Stimulated activated CD8-positive, alpha-beta memory T cell treated with anti-CD3 and anti-CD28 coated beads, Interleukin-15, amount 100 ng/mL, for 4 hours (primary cell): Measurements from ENCODE around the gene CHRNB1.

Experiments used
- DNase-seq, 2 donors: peaks; one replicate each; pipeline ENCODE4 v3.0.0-alpha.2; 2020; ENCODE audit warnings: low read depth in 2 of 2

CHRNB1 gene

DNA sequence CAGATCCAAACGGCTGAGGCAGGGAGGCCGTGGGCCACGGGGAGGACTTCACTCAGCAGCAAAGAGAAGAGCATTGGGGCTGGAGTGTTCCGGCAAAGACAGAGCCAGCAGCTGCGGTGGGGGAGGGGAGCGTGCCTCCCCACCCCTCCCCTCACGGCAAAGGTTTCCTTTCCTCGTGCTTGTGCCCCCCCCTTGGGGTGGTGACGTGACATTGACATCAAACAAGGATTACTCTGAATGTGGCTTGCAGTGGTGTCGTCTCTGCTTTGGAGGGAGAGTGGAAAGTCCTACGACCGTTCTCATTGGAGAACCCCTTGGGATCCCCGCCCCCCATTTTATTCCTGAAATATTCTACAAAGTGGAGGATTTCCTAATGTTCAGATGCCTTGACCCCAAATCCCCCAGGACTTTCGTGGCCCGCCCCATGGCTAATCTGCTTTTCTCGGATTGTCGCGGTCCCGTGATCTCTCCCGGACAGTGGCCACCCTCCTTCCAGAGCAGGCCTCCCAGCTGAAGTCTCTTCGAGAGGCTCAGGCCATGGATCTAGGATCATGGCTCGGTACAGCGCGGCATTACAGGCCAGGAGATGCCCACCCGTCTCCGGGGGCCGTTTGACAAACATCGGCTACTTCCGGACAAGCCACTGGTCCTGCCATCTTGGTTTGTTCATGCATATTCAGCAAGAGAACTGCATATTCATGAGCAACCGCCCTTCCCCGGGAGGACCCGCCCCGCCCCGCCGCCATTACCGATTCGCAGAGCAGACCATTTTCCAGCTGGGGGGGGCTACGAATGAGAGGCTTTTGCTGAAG is 38.6 kb downstream of the CHRNB1 start:
- DNase-seq, result peak; percentile 85 to 87

DNA sequence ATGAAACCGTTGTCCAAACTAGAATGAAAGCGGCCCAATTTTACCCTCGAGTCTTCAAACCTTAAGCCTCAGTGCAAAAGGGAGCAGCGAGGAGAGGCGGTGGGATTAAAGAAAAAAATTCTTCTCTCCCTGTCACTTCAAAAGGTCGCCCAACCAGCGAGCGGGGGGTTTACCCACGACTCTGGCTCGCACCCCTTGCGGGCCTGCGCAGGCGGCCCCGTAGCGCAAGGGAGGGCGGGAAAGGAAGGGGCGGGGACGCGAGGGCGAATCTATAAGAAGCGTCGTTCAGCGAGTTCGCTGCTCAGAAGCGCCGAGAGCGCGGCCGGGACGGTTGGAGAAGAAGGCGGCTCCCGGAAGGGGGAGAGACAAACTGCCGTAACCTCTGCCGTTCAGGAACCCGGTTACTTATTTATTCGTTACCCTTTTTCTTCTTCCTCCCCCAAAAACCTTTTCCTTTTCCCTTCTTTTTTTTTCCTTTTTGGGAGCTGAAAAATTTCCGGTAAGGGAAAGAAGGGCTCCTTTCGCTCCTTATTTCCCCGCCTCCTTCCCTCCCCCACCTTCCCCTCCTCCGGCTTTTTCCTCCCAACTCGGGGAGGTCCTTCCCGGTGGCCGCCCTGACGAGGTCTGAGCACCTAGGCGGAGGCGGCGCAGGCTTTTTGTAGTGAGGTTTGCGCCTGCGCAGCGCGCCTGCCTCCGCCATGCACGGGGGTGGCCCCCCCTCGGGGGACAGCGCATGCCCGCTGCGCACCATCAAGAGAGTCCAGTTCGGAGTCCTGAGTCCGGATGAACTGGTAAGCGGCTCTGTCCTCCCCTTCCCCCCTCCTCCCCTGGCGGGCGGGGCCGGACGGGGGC is 39.4 kb downstream of the CHRNB1 start, which contains the start of gene POLR2A:
Gene POLR2A (plus strand): TSS at position 300 of the 852 bp plus-strand sequence.
- peak; percentile 95 to 97 for DNase-seq

DNA sequence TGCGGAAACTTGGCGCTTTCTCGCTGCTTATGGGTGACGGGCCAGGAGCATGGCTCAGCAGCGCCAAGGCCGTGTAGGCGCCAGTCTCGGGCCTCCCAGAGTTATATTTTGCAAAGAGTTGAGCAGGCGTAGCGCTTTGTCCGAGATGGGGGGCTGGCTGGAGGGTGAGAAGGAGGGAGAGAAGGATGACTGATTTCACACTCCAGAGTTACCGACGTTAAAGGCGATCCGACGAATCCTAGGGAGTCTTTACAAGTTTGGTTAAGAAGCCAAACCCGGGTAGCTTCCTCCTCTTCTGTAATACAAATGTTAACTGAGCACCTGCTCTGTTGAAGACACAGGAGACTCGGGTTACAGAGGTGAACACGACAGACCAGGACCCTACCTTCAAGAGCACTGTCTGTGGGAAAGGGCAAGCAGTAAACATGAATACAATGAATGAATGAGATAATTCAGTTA is 40.1 kb downstream of the CHRNB1 start:
- no peak for DNase-seq

DNA sequence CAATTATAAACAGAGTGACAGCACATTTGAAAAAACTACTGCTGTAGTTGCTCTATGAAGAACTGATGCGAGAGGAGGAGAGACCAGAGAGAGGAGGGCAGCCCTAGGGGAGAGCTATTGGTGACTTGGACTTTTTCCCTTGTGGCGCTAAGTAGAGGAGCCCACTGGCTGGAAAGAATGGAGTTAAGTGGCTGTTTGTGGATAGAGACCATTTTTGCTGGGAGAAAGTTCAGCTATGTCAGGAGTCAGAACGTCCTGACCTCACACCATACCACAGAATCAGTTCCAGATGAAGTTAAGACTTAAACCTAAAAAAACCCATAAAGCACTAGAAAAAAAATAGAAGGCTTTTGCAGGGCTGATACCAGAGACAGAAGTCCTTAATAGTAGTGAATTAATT is 41.3 kb downstream of the CHRNB1 start:
- DNase-seq, result no peak

DNA sequence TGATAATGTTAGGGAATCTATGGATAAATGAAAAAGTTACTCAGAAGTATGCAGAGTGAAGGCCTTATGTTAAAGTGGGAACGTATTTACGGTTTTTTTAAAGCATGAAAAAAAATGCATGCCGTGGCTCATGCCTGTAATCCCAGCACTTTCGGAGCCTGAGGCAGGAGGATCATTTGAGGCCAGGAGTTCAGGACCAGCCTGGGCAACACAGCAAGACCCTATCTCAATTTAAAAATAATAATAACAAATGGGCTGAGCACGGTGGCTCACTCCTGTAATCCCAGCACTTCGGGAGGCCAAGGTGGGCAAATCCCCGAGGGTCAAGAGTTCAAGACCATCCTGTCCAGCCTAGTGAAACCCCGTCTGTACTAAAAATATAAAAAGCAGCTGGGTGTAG is 45.3 kb downstream of the CHRNB1 start:
- no peak for DNase-seq

DNA sequence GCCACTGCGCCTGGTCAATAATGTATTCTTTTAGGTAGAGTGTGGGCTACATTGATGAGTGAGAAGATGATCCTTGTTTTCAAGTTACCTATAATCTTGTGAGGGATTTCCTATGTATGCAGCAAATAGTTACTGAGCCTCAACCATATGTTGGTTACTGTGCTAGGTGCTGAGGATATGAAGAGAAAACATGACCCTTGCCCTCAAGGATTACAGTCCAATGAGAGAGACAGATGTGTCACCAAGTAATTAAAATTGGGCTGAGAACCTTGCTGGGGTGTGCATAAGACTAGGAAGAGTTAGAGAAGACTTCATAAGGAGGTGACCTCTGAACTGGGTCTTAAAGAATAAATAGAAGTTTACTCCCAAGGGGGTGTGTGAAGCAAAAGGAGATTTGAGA is 46.7 kb downstream of the CHRNB1 start:
- DNase-seq, result no peak

DNA sequence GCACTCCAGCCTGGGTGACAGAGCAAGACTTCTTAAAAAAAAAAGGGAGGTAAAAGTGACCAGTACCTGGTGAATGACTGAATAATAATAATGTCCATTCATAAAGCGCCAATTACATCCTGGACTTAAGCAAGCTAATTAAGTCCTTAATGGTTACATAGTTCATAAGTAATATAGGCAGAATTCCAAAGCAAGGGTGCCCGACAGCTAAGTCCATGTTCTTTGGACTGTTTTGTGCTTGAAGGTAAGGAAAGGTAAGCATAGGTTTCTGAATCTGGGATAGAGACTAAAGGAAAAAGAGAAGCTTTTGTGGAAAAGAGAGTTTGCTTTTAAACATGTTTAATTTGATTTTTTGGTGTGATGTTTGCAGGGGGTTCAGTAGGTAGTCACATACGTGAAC is 49.1 kb downstream of the CHRNB1 start:
- DNase-seq, result no peak

DNA sequence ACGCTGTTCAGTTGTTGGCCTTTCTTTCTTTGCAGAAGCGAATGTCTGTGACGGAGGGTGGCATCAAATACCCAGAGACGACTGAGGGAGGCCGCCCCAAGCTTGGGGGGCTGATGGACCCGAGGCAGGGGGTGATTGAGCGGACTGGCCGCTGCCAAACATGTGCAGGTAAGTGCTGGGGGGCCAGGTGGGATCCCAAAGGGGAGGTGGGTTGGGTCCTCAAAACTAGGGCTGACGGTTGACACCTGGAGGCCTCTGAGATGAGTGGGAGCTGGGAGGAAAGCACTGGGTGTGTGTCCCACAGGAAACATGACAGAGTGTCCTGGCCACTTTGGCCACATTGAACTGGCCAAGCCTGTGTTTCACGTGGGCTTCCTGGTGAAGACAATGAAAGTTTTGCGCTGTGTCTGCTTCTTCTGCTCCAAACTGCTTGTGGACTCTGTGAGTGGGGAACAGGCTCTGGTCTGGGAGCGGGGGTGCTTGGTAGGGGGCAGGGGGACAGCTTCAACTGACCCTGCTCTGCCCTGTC is 51.1 kb downstream of the CHRNB1 start:
- DNase-seq, result no peak

DNA sequence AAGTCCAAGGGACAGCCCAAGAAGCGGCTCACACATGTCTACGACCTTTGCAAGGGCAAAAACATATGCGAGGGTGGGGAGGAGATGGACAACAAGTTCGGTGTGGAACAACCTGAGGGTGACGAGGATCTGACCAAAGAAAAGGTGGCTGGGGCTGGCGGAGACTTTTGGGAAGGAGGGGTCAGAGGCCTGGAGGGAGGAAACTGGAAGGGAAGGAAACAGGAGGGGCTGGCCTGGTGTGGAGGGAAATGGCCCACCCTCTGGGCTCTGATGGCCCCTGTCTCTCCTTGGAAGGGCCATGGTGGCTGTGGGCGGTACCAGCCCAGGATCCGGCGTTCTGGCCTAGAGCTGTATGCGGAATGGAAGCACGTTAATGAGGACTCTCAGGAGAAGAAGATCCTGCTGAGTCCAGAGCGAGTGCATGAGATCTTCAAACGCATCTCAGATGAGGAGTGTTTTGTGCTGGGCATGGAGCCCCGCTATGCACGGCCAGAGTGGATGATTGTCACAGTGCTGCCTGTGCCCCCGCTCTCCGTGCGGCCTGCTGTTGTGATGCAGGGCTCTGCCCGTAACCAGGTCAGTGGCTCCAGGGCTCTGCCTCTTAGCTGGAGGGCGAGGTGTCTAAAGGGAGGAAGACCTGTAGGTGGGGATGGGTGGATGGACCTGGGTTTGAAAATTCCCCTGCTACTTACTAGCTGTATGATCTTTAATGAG is 51.8 kb downstream of the CHRNB1 start:
- DNase-seq, result no peak

DNA sequence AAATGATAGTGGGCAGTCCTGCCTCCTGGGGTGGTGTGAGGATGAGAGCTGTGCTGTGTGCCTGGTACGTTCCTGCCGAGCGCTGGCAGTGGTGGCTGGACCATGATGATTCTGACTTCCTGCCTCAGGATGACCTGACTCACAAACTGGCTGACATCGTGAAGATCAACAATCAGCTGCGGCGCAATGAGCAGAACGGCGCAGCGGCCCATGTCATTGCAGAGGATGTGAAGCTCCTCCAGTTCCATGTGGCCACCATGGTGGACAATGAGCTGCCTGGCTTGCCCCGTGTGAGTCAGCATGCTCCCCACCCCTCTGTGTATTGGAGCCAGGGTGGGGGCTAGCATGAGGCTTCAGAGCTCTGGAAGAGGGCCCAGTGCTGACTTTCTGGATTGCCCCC is 52.4 kb downstream of the CHRNB1 start:
- no peak for DNase-seq

DNA sequence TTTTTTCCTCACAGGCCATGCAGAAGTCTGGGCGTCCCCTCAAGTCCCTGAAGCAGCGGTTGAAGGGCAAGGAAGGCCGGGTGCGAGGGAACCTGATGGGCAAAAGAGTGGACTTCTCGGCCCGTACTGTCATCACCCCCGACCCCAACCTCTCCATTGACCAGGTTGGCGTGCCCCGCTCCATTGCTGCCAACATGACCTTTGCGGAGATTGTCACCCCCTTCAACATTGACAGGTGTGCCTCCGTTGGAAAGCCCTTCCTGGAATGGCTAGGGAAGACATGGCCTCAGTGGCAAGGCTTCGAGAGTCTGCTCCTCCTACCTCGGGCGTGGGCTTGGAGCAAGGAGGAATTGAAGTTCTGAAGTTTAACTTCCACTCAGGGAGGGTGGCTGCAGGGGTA is 52.8 kb downstream of the CHRNB1 start:
- no peak for DNase-seq

DNA sequence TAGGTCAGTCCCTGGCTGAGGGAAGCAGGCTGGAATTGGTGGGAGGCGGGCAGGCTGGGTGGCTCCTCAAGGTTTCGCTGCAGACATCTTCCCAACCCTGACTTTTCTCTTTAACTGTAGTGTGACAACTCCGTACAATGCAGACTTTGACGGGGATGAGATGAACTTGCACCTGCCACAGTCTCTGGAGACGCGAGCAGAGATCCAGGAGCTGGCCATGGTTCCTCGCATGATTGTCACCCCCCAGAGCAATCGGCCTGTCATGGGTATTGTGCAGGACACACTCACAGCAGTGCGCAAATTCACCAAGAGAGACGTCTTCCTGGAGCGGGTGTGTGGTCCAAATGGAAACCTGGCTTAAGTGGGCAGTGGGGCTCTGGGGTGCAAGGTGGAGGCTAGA is 54.3 kb downstream of the CHRNB1 start:
- no peak for DNase-seq

DNA sequence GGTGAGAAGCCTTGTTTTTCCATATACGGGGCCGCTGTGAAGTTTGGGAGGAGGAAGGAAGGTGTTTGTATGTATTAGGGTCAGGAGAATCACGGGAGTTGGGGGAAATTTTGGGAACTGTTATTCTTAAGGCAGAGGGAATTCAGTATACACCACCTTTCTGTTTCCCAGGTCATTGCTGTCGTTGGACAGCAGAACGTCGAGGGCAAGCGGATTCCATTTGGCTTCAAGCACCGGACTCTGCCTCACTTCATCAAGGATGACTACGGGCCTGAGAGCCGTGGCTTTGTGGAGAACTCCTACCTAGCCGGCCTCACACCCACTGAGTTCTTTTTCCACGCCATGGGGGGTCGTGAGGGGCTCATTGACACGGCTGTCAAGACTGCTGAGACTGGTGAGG is 56.9 kb downstream of the CHRNB1 start:
- no peak for DNase-seq

DNA sequence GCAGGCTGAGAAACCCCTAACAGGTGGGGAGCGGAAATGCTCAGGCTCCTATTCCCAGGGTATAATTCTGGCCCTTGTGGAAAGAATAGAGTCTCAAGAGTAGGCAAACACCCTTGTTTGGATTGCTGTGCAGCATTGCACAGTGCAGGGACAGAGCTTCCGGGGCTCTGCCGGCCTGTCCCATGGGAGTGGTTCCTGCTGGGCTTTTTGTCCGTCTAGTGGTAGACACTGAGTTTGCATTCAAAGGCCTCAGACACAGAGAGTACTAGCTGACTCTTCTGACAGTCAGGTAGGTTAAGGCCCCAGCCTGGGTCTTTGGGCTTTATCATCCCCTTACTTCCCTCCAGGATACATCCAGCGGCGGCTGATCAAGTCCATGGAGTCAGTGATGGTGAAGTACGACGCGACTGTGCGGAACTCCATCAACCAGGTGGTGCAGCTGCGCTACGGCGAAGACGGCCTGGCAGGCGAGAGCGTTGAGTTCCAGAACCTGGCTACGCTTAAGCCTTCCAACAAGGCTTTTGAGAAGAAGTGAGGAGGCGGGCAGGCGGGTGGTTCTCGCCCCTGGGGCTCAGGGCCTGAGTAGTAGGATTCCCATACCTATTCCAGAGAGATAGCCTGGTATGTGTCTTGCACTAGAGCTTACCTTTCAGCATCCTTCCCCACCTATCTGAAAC is 57.4 kb downstream of the CHRNB1 start:
- no peak for DNase-seq

DNA sequence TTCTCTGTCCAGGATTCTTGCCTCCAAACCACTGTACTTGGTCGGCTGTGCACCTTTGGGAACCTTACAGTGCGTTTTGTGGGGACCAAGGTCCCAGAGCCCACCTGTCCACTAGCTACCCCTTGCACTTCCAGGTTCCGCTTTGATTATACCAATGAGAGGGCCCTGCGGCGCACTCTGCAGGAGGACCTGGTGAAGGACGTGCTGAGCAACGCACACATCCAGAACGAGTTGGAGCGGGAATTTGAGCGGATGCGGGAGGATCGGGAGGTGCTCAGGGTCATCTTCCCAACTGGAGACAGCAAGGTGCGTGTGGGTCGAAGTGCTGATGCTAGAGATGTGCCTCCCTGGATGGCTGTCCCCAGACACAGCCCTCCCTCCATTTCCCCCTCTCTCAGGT is 58.1 kb downstream of the CHRNB1 start:
- DNase-seq, result no peak

DNA sequence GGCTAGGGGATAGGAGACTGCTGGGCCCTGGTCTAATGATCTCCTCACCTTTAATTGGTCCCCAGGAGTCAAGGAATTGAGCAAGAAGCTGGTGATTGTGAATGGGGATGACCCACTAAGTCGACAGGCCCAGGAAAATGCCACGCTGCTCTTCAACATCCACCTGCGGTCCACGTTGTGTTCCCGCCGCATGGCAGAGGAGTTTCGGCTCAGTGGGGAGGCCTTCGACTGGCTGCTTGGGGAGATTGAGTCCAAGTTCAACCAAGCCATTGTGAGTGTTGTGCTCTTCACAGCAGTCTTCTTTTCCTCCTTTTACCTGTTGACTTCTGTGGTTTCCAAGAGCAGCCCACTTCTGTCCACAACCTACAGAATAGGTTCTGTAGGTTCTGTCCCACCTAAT is 58.7 kb downstream of the CHRNB1 start:
- DNase-seq, result no peak
